Vagina (tissue), 2 donors: ENCODE results near the gene KDELR3.

Source experiments
- POLR2AphosphoS5 ChIP-seq, 2 donors: sonication (generic); formaldehyde crosslinking; IDR thresholded peaks; one replicate each; pipeline ENCODE4 v1.9.0; 2017; ENCODE audit warnings: antibody characterized with exemption in 2 of 2, mild to moderate bottlenecking in 2 of 2, low read depth in 1 of 2; ENCODE audit not compliant: insufficient read depth in 1 of 2
- TF ChIP-seq, protein P1 (sequence below), 3 experiments: fragments of 450-650 bp in 2 of 3; fragments of 200-600 bp in 1 of 3; sonication (generic) in 1 of 3; IDR thresholded peaks; one replicate each; pipeline ENCODE4 v1.5.1; 2017 to 2019; ENCODE audit warnings: antibody characterized with exemption in 3 of 3, mild to moderate bottlenecking in 2 of 3, moderate library complexity in 2 of 3

DNA sequence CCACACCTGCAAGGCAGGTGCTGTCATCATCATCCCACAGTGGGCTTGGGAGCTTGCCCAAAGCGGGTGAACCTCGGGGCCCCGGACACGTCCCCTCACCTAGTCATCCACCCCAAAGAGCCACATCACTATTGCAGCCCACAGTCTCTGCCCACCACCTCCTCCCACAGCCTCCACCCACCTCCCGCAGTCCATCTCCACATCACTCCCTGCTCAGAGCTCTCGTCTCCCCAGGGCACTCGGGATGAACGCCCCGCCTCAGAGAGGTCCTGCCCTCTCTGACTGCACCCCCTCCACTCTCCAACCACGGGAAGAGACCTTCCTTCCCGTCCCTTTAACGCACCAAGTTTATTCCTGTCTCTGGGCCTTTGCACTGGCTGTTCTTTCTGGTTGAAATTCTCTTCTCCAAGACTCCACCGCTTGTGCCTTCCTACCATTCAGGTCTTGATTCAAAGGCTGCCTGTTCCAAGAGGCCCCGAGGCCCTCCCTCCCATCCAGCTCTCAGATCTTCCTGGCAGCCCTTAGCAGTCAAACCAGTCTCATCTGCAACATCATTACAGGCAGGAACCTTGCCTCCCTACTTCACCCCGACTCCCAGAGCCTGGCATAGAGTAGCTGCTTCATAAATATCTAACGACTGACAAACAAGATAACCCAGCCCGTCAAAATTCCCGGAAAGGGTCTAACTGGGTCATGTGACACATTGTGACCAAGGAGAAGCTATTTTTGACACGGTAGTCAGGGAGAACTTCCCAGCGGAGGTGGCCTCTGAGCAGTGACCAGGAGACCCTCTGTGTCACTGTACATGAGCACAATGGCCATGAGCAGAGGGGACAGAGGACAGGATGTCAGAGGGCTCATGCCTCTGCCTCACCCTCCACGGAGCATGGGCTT lies 24.0 kb upstream of the KDELR3 start:
- no peak for TF ChIP-seq POLR2AphosphoS5 (IDR thresholded peaks at IDR 0.05; ENCODE audit: insufficient read depth in 1 of 2, low read depth in 1 of 2)
- TF ChIP-seq, protein P1, sequence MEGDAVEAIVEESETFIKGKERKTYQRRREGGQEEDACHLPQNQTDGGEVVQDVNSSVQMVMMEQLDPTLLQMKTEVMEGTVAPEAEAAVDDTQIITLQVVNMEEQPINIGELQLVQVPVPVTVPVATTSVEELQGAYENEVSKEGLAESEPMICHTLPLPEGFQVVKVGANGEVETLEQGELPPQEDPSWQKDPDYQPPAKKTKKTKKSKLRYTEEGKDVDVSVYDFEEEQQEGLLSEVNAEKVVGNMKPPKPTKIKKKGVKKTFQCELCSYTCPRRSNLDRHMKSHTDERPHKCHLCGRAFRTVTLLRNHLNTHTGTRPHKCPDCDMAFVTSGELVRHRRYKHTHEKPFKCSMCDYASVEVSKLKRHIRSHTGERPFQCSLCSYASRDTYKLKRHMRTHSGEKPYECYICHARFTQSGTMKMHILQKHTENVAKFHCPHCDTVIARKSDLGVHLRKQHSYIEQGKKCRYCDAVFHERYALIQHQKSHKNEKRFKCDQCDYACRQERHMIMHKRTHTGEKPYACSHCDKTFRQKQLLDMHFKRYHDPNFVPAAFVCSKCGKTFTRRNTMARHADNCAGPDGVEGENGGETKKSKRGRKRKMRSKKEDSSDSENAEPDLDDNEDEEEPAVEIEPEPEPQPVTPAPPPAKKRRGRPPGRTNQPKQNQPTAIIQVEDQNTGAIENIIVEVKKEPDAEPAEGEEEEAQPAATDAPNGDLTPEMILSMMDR (IDR thresholded peaks at IDR 0.05) = no peak
